WI38 (cell line): ENCODE results near the gene CTIF.

Experiments
- H3K4me3 ChIP-seq: 2 replicates; pipeline ENCODE4 v1.5.1; 2011; ENCODE audit warnings: low read depth, mild to moderate bottlenecking, control low read depth, low read length
- CTCF ChIP-seq: IDR thresholded peaks from 2 replicates; pipeline ENCODE4 v1.5.1; 2012; ENCODE audit warnings: low read depth, mild to moderate bottlenecking, control low read depth, low read length

The CTIF gene

GRCh38 chr18:48762022-48762421 is 223.2 kb downstream of the CTIF start:
- TF ChIP-seq CTCF: no peak
- no peak overlapping the region for H3K4me3 ChIP-seq

GRCh38 chr18:48762836-48763718 is 224.2 kb downstream of the CTIF start:
- H3K4me3 ChIP-seq: no peak overlapping the region
- no peak for TF ChIP-seq CTCF

- TF ChIP-seq CTCF: no peak
- H3K4me3 ChIP-seq: no peak overlapping the region
These were observed 224.9 kb downstream of the CTIF start for GRCh38 chr18:48763719-48764100.

GRCh38 chr18:48765053-48765452 is 226.2 kb downstream of the CTIF start:
- no peak for TF ChIP-seq CTCF
- H3K4me3 ChIP-seq: no peak overlapping the region

GRCh38 chr18:48766026-48766425 is 227.2 kb downstream of the CTIF start:
- no peak for TF ChIP-seq CTCF

GRCh38 chr18:48766487-48766886 is 227.7 kb downstream of the CTIF start:
- no peak overlapping the region for H3K4me3 ChIP-seq
- TF ChIP-seq CTCF: no peak

More at GRCh38 chr18:48766026-48766425, 227.2 kb downstream of the CTIF start:
- H3K4me3 ChIP-seq: no peak overlapping the region

GRCh38 chr18:48767090-48767690 is 228.4 kb downstream of the CTIF start:
- no peak overlapping the region for H3K4me3 ChIP-seq
- no peak for TF ChIP-seq CTCF
